GM12878 (cell line): ENCODE data around the gene DLG4. TPM values are rescaled to one million over a fixed set of nuclear protein-coding genes. Genes with fewer than 3 reads are reported as not detected.

ENCODE experiments used
- BCLAF1 ChIP-seq: fragments of 450-650 bp; IDR thresholded peaks from 2 replicates; pipeline ENCODE4 v1.6.1; 2017; ENCODE audit warnings: antibody characterized with exemption, mild to moderate bottlenecking, moderate library complexity
- CBFB ChIP-seq: IDR thresholded peaks from 2 replicates; pipeline ENCODE4 v1.6.1; 2016; ENCODE audit warnings: antibody characterized with exemption, low read depth
- CBX3 ChIP-seq: fragments of 200-600 bp; sonication (generic); IDR thresholded peaks from 2 replicates; pipeline ENCODE4 v1.6.1; 2016; ENCODE audit warnings: low read depth, borderline replicate concordance
- CREB1 ChIP-seq: IDR thresholded peaks from 2 replicates; pipeline ENCODE4 v1.6.1; 2012; ENCODE audit warnings: low read depth, mild to moderate bottlenecking, inconsistent platforms
- DPF2 ChIP-seq: fragments of 450-650 bp; IDR thresholded peaks from 2 replicates; pipeline ENCODE4 v1.6.1; 2017; ENCODE audit warnings: mild to moderate bottlenecking
- EP300 ChIP-seq, 2 experiments: fragments of 150-350 bp in 1 of 2; IDR thresholded peaks; 2 replicates each; pipeline ENCODE4 v1.6.1; 2011 to 2012; ENCODE audit warnings: low read depth in 2 of 2, low read length in 2 of 2, borderline replicate concordance in 1 of 2, improper control_type of control experiment in 1 of 2, inconsistent platforms in 1 of 2; ENCODE audit not compliant: control insufficient read depth in 1 of 2
- FOXM1 ChIP-seq: IDR thresholded peaks from 2 replicates; pipeline ENCODE4 v1.6.1; 2012; ENCODE audit warnings: low read depth, mild to moderate bottlenecking, inconsistent platforms, low read length, moderate library complexity
- GATAD2B ChIP-seq: fragments of 450-650 bp; conservative IDR thresholded peaks from 2 replicates; pipeline ENCODE4 v1.6.1; 2017; ENCODE audit warnings: low read depth, mild to moderate bottlenecking, moderate library complexity
- JUND ChIP-seq: IDR thresholded peaks from 2 replicates; pipeline ENCODE4 v1.6.1; 2012; ENCODE audit warnings: low read depth, mild to moderate bottlenecking, low read length, improper control_type of control experiment, moderate library complexity
- MYB ChIP-seq: fragments of 150-350 bp; IDR thresholded peaks from 2 replicates; pipeline ENCODE4 v1.6.1; 2014; ENCODE audit warnings: mild to moderate bottlenecking, low read depth, low read length, borderline replicate concordance
- MYC ChIP-seq: IDR thresholded peaks from 2 replicates; pipeline ENCODE4 v1.6.1; 2011; ENCODE audit warnings: mild to moderate bottlenecking, low read length, moderate library complexity, inconsistent platforms; ENCODE audit not compliant: insufficient read depth, insufficient replicate concordance, insufficient read length, severe bottlenecking
- NFYB ChIP-seq: IDR thresholded peaks from 2 replicates; pipeline ENCODE4 v1.6.1; 2011; ENCODE audit warnings: low read depth, mild to moderate bottlenecking, low read length, improper control_type of control experiment, moderate library complexity; ENCODE audit not compliant: insufficient read depth
- NR2F1 ChIP-seq: fragments of 450-650 bp; conservative IDR thresholded peaks from 2 replicates; pipeline ENCODE4 v1.6.1; 2017; ENCODE audit warnings: mild to moderate bottlenecking
- PAX8 ChIP-seq: fragments of 450-650 bp; IDR thresholded peaks from 2 replicates; pipeline ENCODE4 v1.6.1; 2017; ENCODE audit warnings: mild to moderate bottlenecking, moderate library complexity
- PBX3 ChIP-seq: IDR thresholded peaks from 2 replicates; pipeline ENCODE4 v1.6.1; 2011; ENCODE audit warnings: mild to moderate bottlenecking, low read depth, low read length, moderate library complexity; ENCODE audit not compliant: insufficient replicate concordance
- POLR2A ChIP-seq: IDR thresholded peaks from 2 replicates; pipeline ENCODE4 v1.6.1; 2011; ENCODE audit warnings: low read depth, mild to moderate bottlenecking, low read length
- RB1 ChIP-seq: fragments of 450-650 bp; formaldehyde crosslinking; IDR thresholded peaks from 2 replicates; pipeline ENCODE4 v1.6.1; 2017; ENCODE audit warnings: mild to moderate bottlenecking, borderline replicate concordance
- RELB ChIP-seq: fragments of 450-650 bp; IDR thresholded peaks from 2 replicates; pipeline ENCODE4 v1.6.1; 2017; ENCODE audit warnings: low read depth, mild to moderate bottlenecking, moderate library complexity
- RUNX3 ChIP-seq: IDR thresholded peaks from 2 replicates; pipeline ENCODE4 v1.6.1; 2012; ENCODE audit warnings: low read length, inconsistent platforms
- SIX5 ChIP-seq: IDR thresholded peaks from 2 replicates; pipeline ENCODE4 v1.6.1; 2011; ENCODE audit warnings: mild to moderate bottlenecking, low read depth, low read length, moderate library complexity; ENCODE audit not compliant: severe bottlenecking
- SRF ChIP-seq, 2 experiments: IDR thresholded peaks; 2 replicates each; pipeline ENCODE4 v1.6.1; 2011; ENCODE audit warnings: low read depth in 2 of 2, low read length in 2 of 2, mild to moderate bottlenecking in 1 of 2, moderate library complexity in 1 of 2
- ZBTB33 ChIP-seq: fragments of 450-650 bp; IDR thresholded peaks from 2 replicates; pipeline ENCODE4 v1.6.1; 2017; ENCODE audit warnings: mild to moderate bottlenecking
- ZZZ3 ChIP-seq: IDR thresholded peaks from 2 replicates; pipeline ENCODE4 v1.6.1; 2011; ENCODE audit warnings: low read depth; ENCODE audit not compliant: control insufficient read depth, insufficient read length
- polyA plus RNA-seq, 11 experiments: library from polyadenylated mRNA; depleted of rRNA in 4 of 11; unstranded in 6 of 11; stranded (reverse) in 5 of 11; fragments of >200 nt; fragmentation: Nextera tagmentation in 4 of 11; fragmentation: Illumina TruSeq in 1 of 11; extraction: Ambion mirVana in 4 of 11; extraction: Trizol in 1 of 11; gene quantifications; 1 replicate in 1 of 11; 2 replicates in 10 of 11; pipeline versions ENCODE4 v1.2.1 to v1.2.3, GENCODE V29; 2011 to 2016; ENCODE audit warnings: inconsistent platforms in 2 of 11, missing spikeins in 2 of 11, low read depth in 1 of 11
- total RNA-seq, 4 experiments: library from RNA; depleted of rRNA in 3 of 4; stranded (reverse); fragments of >200 nt in 3 of 4; fragmentation: Illumina TruSeq in 1 of 4; extraction: Trizol in 1 of 4; gene quantifications; 2 replicates each; pipeline versions ENCODE4 v1.2.1 to v1.2.3, GENCODE V29; 2013 to 2021

Gene DLG4
- total and polyA plus RNA-seq, 10 of the 15 experiments (the other 5 are each of a cell fraction or from before 2014, with no cell fraction given), result 0.07 to 4.1 (median 1.3) TPM

- TF ChIP-seq PBX3, result peak; percentile 78
- TF ChIP-seq RUNX3, result peak; percentile 62; the same call in 1 of the 2 replicates
- TF ChIP-seq JUND, result no peak
- TF ChIP-seq SIX5, result peak; percentile 97
- no peak for TF ChIP-seq ZZZ3
- TF ChIP-seq MYC, result no peak
- no peak for TF ChIP-seq NR2F1
- TF ChIP-seq CBFB, result no peak
- no peak for TF ChIP-seq RELB
- no peak for TF ChIP-seq GATAD2B
- 0 out of 2 replicates have a peak, but pooled peaks have one; percentile 36 for TF ChIP-seq DPF2
- peak in 1 of 2 experiments; percentile 82; a peak in 2 of 4 replicates for TF ChIP-seq SRF (IDR thresholded peaks at IDR 0.05; ENCODE audit: low read depth in 2 of 2, low read length in 2 of 2)
- TF ChIP-seq NFYB, result peak; percentile 77
- TF ChIP-seq ZBTB33, result no peak
- no peak for TF ChIP-seq BCLAF1
- no peak for TF ChIP-seq RB1
- no peak for TF ChIP-seq MYB
- no peak for TF ChIP-seq POLR2A
- TF ChIP-seq PAX8, result no peak
- peak; percentile 84 for TF ChIP-seq CREB1
- no peak for TF ChIP-seq EP300 (IDR thresholded peaks at IDR 0.05; ENCODE audit: borderline replicate concordance in 1 of 2, control insufficient read depth in 1 of 2, low read depth in 2 of 2, low read length in 2 of 2)
- no peak for TF ChIP-seq FOXM1
- TF ChIP-seq CBX3, result no peak
These were observed 5.1 kb downstream of the DLG4 start (continued) for GRCh38 chr17:7214300-7215135.
